Measurements from ENCODE around the gene ISCU.

ISCU gene

DNA sequence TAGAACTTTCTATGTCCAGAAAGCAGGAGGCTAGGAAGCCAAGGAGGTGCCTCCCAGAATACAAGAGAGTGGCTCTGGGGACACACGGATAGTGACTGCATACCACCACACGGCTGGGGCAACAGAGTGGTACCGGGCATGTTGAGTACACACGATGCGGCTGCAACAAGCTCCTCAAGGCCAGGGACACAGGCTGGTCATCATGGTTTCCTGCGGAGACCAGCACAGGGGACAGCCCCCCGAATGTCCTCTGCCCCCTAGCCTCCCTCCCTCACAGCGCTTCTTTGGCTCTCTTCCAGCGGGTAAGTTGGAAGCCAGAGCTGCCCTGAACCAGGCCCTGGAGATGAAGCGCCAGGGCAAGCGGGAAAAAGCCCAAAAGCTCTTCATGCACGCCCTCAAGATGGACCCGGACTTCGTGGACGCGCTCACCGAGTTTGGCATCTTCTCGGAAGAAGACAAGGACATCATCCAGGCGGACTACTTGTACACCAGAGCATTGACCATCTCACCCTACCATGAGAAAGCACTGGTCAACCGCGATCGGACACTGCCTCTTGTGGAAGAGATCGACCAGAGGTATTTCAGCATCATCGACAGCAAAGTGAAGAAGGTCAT is 44.2 kb upstream of the ISCU start:
- TF ChIP-seq, protein P1, sequence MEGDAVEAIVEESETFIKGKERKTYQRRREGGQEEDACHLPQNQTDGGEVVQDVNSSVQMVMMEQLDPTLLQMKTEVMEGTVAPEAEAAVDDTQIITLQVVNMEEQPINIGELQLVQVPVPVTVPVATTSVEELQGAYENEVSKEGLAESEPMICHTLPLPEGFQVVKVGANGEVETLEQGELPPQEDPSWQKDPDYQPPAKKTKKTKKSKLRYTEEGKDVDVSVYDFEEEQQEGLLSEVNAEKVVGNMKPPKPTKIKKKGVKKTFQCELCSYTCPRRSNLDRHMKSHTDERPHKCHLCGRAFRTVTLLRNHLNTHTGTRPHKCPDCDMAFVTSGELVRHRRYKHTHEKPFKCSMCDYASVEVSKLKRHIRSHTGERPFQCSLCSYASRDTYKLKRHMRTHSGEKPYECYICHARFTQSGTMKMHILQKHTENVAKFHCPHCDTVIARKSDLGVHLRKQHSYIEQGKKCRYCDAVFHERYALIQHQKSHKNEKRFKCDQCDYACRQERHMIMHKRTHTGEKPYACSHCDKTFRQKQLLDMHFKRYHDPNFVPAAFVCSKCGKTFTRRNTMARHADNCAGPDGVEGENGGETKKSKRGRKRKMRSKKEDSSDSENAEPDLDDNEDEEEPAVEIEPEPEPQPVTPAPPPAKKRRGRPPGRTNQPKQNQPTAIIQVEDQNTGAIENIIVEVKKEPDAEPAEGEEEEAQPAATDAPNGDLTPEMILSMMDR (IDR thresholded peaks at IDR 0.05; ENCODE audit: borderline replicate concordance, insufficient read depth, low read depth, low read length), result no peak

GRCh38 chr12:108518716-108519496 is 43.5 kb upstream of the ISCU start:
- no peak overlapping the region for H3K4me3 ChIP-seq (ENCODE audit: low read depth, low read length)
- TF ChIP-seq, protein P1 (IDR thresholded peaks at IDR 0.05; ENCODE audit: borderline replicate concordance, insufficient read depth, low read depth, low read length), result no peak

More for the DNA sequence above, 44.2 kb upstream of the ISCU start:
- no peak overlapping the region for H3K4me3 ChIP-seq (ENCODE audit: low read depth, low read length)

DNA sequence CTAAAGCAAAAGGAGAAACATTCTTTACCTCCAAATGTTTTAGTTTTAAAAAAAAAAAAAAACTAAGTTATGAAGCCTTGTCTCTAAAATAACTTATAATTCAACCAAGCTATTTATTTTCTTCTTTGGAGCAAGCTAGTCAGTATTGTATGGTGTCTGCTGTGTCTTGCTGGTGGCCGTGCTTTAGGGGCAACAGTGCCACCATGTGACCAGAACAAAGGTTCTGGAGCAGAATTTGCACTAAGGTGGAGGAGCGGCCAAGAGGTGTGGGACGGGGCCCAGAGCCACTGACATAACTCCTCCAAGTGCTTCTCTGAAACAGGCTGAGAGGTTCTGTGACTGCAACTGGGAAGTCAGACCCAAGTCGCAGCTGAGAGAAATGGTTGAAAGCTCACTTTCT is 42.8 kb upstream of the ISCU start:
- TF ChIP-seq, protein P1 (IDR thresholded peaks at IDR 0.05; ENCODE audit: borderline replicate concordance, insufficient read depth, low read depth, low read length), result 0 out of 2 replicates have a peak, but pooled peaks have one; percentile 7
- H3K4me3 ChIP-seq (ENCODE audit: low read depth, low read length), result no peak overlapping the region

- TF ChIP-seq, protein P1 (IDR thresholded peaks at IDR 0.05; ENCODE audit: borderline replicate concordance, insufficient read depth, low read depth, low read length), result no peak
- H3K4me3 ChIP-seq (ENCODE audit: low read depth, low read length), result no peak overlapping the region
Observed at GRCh38 chr12:108523365-108523764, 39.0 kb upstream of the ISCU start.

DNA sequence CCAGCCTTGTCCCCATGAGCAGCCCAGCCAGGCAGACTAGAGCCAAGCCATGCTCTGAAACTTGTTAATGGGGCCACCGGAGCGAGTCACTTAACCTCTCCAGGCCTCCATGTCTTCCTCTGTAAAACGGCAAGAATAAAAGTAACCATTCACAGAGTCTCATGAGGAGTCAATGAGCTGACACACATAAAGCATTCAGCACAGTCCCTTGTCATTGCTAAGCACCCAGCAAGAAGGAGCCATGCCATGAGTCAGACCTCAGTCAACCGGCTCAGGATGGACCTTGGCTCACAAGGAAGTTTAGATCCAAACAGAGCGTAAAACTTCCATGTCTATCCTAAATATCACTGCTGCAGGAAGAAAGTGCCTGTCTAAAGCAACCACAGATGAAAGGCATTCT is 36.7 kb upstream of the ISCU start:
- no peak overlapping the region for H3K4me3 ChIP-seq (ENCODE audit: low read depth, low read length)
- TF ChIP-seq, protein P1 (IDR thresholded peaks at IDR 0.05; ENCODE audit: borderline replicate concordance, insufficient read depth, low read depth, low read length), result no peak

DNA sequence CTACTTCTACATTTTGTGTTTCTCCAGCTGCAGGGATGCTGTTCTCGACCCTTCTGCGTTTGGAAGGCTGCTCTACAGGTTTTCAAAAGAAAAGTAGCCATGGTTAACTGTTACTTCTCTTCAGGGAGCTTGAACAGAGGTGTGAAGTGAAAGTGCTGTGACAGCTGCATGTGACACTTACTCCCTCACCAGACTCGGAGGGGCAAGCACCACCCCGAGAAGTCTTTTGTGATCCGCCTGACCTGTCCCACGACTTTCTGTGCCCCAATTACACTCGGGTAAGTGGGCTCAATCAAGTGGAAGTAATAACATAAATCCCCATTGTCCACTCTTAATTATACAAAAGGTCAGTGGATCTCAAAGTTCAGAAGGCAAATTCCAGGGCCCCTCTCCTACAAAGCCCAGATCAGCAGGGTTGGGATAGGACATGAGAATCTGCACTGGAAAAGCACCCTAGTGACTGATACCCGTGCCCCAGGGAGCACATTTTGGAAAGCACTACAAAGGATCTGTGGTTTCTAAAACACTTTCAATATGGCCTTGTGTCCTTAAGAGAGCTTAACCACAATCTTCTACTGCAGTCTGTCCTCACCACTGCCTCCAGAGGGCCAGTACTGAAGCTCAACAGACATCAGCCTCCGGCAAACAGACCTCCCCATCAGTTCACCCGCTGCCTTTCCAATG is 35.8 kb upstream of the ISCU start:
- no peak overlapping the region for H3K4me3 ChIP-seq (ENCODE audit: low read depth, low read length)
- TF ChIP-seq, protein P1 (IDR thresholded peaks at IDR 0.05; ENCODE audit: borderline replicate concordance, insufficient read depth, low read depth, low read length), result no peak
